HEK293T (cell line): ENCODE measurements around the gene USHBP1.
A peak's percentile ranks its signal among the peaks of the same experiment; 100 is the strongest.

Experiments used
- CTCF ChIA-PET: fragments of 350-600 bp; formaldehyde crosslinking; extraction: SDS; loops from one replicate; lab custom pipeline; 2021; ENCODE audit warnings: antibody characterized with exemption, inconsistent platforms; lab: Yijun Ruan, JAX
- POLR2A ChIA-PET: fragments of 350-600 bp; formaldehyde crosslinking; extraction: SDS; loops from one replicate; lab custom pipeline; 2020; ENCODE audit warnings: antibody characterized with exemption, inconsistent platforms; lab: Yijun Ruan, JAX
- DNase-seq: peaks from one replicate; pipeline ENCODE4 v3.0.0; 2012; ENCODE audit warnings: mixed read lengths; ENCODE audit errors: extremely low spot score
- ARNT ChIP-seq: fragments of 450-650 bp; IDR thresholded peaks from 2 replicates; pipeline ENCODE4 v1.6.1; 2017; ENCODE audit warnings: mild to moderate bottlenecking
- BHLHE40 ChIP-seq: fragments of 450-650 bp; IDR thresholded peaks from 2 replicates; pipeline ENCODE4 v1.6.1; 2016; ENCODE audit warnings: mild to moderate bottlenecking, moderate library complexity, borderline replicate concordance
- CTBP1 ChIP-seq: fragments of 450-650 bp; IDR thresholded peaks from 2 replicates; pipeline ENCODE4 v1.6.1; 2016; ENCODE audit warnings: borderline replicate concordance
- ELF4 ChIP-seq: fragments of 450-650 bp; IDR thresholded peaks from 2 replicates; pipeline ENCODE4 v1.6.1; 2017; ENCODE audit warnings: antibody characterized with exemption
- FOXA1 ChIP-seq: fragments of 450-650 bp; IDR thresholded peaks from 2 replicates; pipeline ENCODE4 v1.6.1; 2016; ENCODE audit warnings: mild to moderate bottlenecking
- FOXK2 ChIP-seq: fragments of 450-650 bp; IDR thresholded peaks from 2 replicates; pipeline ENCODE4 v1.6.1; 2016; ENCODE audit warnings: mild to moderate bottlenecking
- FOXM1 ChIP-seq: fragments of 450-650 bp; IDR thresholded peaks from 2 replicates; pipeline ENCODE4 v1.6.1; 2017; ENCODE audit warnings: mild to moderate bottlenecking, borderline replicate concordance
- HDGF ChIP-seq: fragments of 450-650 bp; IDR thresholded peaks from 2 replicates; pipeline ENCODE4 v1.6.1; 2017; ENCODE audit warnings: antibody characterized with exemption, borderline replicate concordance
- L3MBTL2 ChIP-seq: fragments of 450-650 bp; conservative IDR thresholded peaks from 2 replicates; pipeline ENCODE4 v1.6.1; 2016; ENCODE audit warnings: mild to moderate bottlenecking
- LEF1 ChIP-seq: fragments of 450-650 bp; IDR thresholded peaks from 2 replicates; pipeline ENCODE4 v1.6.1; 2017; ENCODE audit warnings: mild to moderate bottlenecking, borderline replicate concordance
- NFRKB ChIP-seq: fragments of 450-650 bp; IDR thresholded peaks from 2 replicates; pipeline ENCODE4 v1.6.1; 2016; ENCODE audit warnings: mild to moderate bottlenecking, moderate library complexity
- PKNOX1 ChIP-seq: fragments of 450-650 bp; IDR thresholded peaks from 2 replicates; pipeline ENCODE4 v1.6.1; 2016
- SP1 ChIP-seq: fragments of 450-650 bp; IDR thresholded peaks from 2 replicates; pipeline ENCODE4 v1.6.1; 2017
- SUZ12 ChIP-seq: fragments of 450-650 bp; IDR thresholded peaks from 2 replicates; pipeline ENCODE4 v1.6.1; 2016; ENCODE audit warnings: mild to moderate bottlenecking
- TARDBP ChIP-seq: fragments of 450-650 bp; IDR thresholded peaks from 2 replicates; pipeline ENCODE4 v1.6.1; 2016
- ZNF384 ChIP-seq: fragments of 450-650 bp; IDR thresholded peaks from 2 replicates; pipeline ENCODE4 v1.6.1; 2016

USHBP1 gene

DNA sequence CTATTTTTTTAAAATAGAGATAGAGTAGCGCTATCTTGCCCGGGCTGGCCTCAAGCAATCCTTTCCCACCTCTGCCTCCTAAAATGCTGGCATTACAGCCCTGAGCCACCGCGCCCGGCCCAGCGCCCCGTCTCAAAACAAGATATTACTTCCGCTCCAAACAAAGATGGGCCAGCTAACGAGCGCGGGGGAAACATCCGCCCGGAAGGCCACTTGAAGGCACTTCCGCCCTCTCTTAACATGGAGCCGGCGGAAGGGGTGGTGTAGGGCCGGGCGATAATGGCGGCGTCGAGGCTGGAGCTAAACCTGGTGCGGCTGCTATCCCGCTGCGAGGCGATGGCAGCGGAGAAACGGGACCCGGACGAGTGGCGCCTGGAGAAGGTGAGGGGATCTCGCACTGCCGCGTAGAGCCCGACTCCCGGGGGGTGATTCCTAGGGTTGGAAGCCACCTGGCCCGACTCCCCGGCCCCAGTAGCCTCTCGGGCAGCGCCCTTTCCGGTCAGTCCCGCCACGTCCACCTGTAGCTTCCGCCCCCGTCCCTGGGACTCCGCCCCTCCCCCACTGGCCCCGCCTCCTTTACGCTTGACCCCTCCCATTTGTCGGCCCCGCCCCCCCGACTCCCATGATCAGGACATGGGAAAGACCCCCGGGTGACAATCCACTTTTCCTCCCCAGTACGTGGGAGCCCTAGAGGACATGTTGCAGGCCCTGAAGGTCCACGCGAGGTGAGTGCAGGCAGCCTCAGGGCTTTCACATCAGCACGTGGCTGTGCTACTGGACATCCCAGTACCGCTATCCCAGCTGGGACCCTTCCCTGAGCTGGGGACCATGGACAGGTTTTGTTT lies 49.2 kb downstream of the USHBP1 start, which contains the start of gene USE1:
Gene USE1, plus strand, starts transcription at position 231 of the 845 bp plus-strand sequence. Its CDS starts 49 bp downstream, at position 280.
- peak; percentile 87 for DNase-seq
- ChIA-PET POLR2A (interaction anchor here (0.6 to 4.5 kb wide), 25 partner anchors 9 to 159 kb away, joined by 3 to 72 read pairs (median 5); partner anchors contain the start of genes BABAM1, MYO9B and OCEL1), CTCF (interaction anchor here (0.7 to 1.1 kb wide), 2 partner anchors 8 to 12 kb away, joined by 3 to 5 read pairs; no protein-coding TSS in a partner anchor)
- TF ChIP-seq NFRKB, result no peak
- TF ChIP-seq FOXA1, result no peak
- TF ChIP-seq ZNF384, result no peak
- peak; percentile 93 for TF ChIP-seq ELF4
- peak; percentile 57 for TF ChIP-seq L3MBTL2
- no peak for TF ChIP-seq PKNOX1

- CTCF ChIA-PET, result interaction anchor here (0.7 to 1.1 kb wide), 2 partner anchors 9 to 13 kb away, joined by 3 to 5 read pairs; no protein-coding TSS in a partner anchor
- TF ChIP-seq SUZ12, result no peak
- no peak for DNase-seq
- POLR2A ChIA-PET, result interaction anchor here (0.6 to 4.5 kb wide), 19 partner anchors 9 to 159 kb away, joined by 3 to 72 read pairs (median 6); partner anchors contain the start of genes BABAM1, MYO9B and OCEL1
Observed at GRCh38 chr19:17214508-17215126, 49.9 kb downstream of the USHBP1 start.

DNA sequence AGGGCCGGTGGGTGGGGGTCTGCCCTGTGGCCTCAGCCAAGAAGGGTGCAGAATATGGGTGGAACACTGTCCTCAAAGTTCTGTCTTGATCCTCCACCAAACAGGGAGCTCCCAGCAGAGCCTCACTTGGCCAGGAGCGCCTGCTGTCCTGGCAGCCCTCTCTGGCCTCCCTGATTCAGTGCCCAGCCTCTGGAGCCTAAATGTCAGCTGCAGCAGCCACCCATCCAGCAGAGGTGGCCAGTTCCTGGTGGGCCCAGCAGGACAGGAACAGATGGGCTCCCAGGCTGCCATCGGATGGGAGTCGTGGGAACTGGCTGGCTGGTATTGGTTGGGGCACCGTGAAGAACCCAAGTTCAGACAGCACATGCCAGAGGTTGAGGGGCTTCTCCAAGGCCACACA lies 51.2 kb downstream of the USHBP1 start:
- TF ChIP-seq PKNOX1 (no peak), SP1 (no peak), FOXK2 (no peak), BHLHE40 (no peak), FOXA1 (no peak), ZNF384 (no peak), ARNT (no peak), TARDBP (no peak), NFRKB (no peak), LEF1 (no peak)
- CTCF ChIA-PET, result no interaction called here
- no peak for DNase-seq
- POLR2A ChIA-PET, result interaction anchor here (0.7 kb wide), 1 partner anchor 21 kb away, joined by 3 read pairs; no protein-coding TSS in a partner anchor

DNA sequence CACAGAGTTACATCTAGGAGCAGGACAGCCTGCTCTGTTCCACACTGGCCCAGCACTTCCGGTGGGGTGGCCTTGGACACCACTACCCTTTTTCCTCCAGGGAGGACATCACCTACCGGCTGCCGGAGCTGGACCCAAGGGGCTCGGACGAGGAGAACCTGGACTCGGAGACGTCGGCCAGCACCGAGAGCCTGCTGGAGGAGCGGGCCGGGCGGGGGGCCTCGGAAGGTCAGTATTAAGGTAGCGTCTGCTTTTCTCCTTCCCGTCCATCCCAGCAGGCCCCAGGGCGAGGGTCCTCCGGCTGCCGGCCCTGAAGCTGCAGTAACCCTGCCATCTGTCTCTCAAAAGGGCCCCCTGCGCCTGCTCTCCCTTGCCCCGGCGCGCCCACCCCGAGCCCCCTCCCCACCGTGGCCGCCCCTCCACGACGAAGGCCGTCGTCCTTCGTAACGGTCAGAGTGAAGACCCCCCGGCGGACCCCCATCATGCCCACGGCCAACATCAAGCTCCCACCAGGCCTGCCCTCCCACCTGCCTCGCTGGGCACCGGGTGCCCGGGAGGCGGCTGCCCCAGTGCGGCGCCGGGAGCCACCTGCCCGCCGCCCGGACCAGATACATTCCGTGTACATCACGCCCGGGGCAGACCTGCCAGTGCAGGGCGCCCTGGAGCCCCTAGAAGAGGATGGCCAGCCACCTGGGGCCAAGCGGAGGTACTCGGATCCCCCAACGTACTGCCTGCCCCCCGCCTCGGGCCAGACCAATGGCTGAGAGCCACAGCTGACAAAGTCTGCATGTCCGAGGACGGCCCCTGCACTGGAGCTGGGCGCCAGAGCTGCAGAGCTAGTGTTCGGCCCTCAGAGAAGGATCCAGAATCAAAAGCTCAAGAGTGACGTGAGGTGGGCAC lies 52.7 kb downstream of the USHBP1 start:
- no peak for TF ChIP-seq NFRKB
- no peak for TF ChIP-seq ARNT
- no peak for TF ChIP-seq FOXK2
- no peak for TF ChIP-seq ELF4
- no peak for TF ChIP-seq LEF1
- TF ChIP-seq PKNOX1, result no peak
- TF ChIP-seq SP1, result no peak
- no peak for TF ChIP-seq FOXA1
- no peak for TF ChIP-seq FOXM1
- no peak for DNase-seq
- POLR2A ChIA-PET, result no interaction called here
- CTCF ChIA-PET, result no interaction called here

- CTCF ChIA-PET, result no interaction called here
Observed at GRCh38 chr19:17210296-17210695, 54.2 kb downstream of the USHBP1 start.

More at GRCh38 chr19:17210296-17210695, 54.2 kb downstream of the USHBP1 start:
- no peak for DNase-seq
- TF ChIP-seq TARDBP, result no peak
- no peak for TF ChIP-seq HDGF
- TF ChIP-seq PKNOX1, result no peak
- no peak for TF ChIP-seq ELF4
- no peak for TF ChIP-seq ZNF384
- TF ChIP-seq CTBP1, result no peak
- no peak for TF ChIP-seq L3MBTL2
- no peak for TF ChIP-seq SP1
- no peak for TF ChIP-seq FOXA1
- TF ChIP-seq LEF1, result no peak
- TF ChIP-seq NFRKB, result no peak
- no peak for TF ChIP-seq SUZ12
- no peak for TF ChIP-seq ARNT
- TF ChIP-seq BHLHE40, result no peak
- no peak for TF ChIP-seq FOXK2
- POLR2A ChIA-PET, result interaction anchor here (0.9 to 1.0 kb wide), 2 partner anchors 16 to 99 kb away, joined by 3 read pairs; partner anchors contain the start of genes DDA1 and OCEL1
